Liver (tissue), 9 donors: ENCODE measurements around the gene B4GALNT3. TPM values are rescaled to one million over a fixed set of nuclear protein-coding genes. Genes with fewer than 3 reads are reported as not detected.

ENCODE experiments used
- DNase-seq: peaks from one replicate; pipeline ENCODE4 v3.0.0-alpha.2; 2017; ENCODE audit warnings: low spot score
- H3K27ac ChIP-seq, 2 donors: one replicate each; pipeline ENCODE4 v1.7.0; 2013; ENCODE audit warnings: inconsistent platforms in 2 of 2, low read length in 2 of 2, control low read depth in 1 of 2, low read depth in 1 of 2, mild to moderate bottlenecking in 1 of 2
- H3K27me3 ChIP-seq, 4 donors: one replicate each; pipeline versions ENCODE4 v1.6.1 to v1.7.0; 2013; ENCODE audit warnings: low read length in 3 of 4, inconsistent platforms in 1 of 4, mild to moderate bottlenecking in 1 of 4, moderate library complexity in 1 of 4; ENCODE audit not compliant: control insufficient read depth in 4 of 4, insufficient read depth in 4 of 4
- H3K36me3 ChIP-seq, 4 donors: one replicate each; pipeline versions ENCODE4 v1.6.1 to v1.7.0; 2013; ENCODE audit warnings: low read length in 3 of 4, mild to moderate bottlenecking in 3 of 4, low read depth in 1 of 4, moderate library complexity in 1 of 4; ENCODE audit not compliant: control insufficient read depth in 4 of 4, insufficient read depth in 3 of 4
- H3K4me1 ChIP-seq, 4 donors: one replicate each; pipeline versions ENCODE4 v1.6.1 to v1.7.0; 2013; ENCODE audit warnings: low read length in 3 of 4, mild to moderate bottlenecking in 3 of 4, moderate library complexity in 1 of 4; ENCODE audit not compliant: control insufficient read depth in 4 of 4, insufficient read depth in 4 of 4
- H3K4me3 ChIP-seq, 3 donors: one replicate each; pipeline versions ENCODE4 v1.6.1 to v1.7.0; 2013; ENCODE audit warnings: low read length in 3 of 3, control low read depth in 1 of 3, low read depth in 1 of 3, mild to moderate bottlenecking in 1 of 3
- H3K9ac ChIP-seq, 2 donors: one replicate each; pipeline ENCODE4 v1.7.0; 2013; ENCODE audit warnings: low read length in 2 of 2, mild to moderate bottlenecking in 2 of 2, moderate library complexity in 2 of 2, control low read depth in 1 of 2, low read depth in 1 of 2
- H3K9me3 ChIP-seq, 4 donors: one replicate each; pipeline versions ENCODE4 v1.6.1 to v1.7.0; 2013; ENCODE audit warnings: low read length in 3 of 4; ENCODE audit not compliant: control insufficient read depth in 4 of 4
- EGR1 ChIP-seq, 2 donors: IDR thresholded peaks; 2 replicates each; pipeline ENCODE4 v1.6.1; 2016 to 2018; ENCODE audit warnings: antibody characterized with exemption in 2 of 2, low read depth in 2 of 2
- FOXA1 ChIP-seq: IDR thresholded peaks from 2 replicates; pipeline ENCODE4 v1.6.1; 2016; ENCODE audit warnings: antibody characterized with exemption
- FOXA2 ChIP-seq: IDR thresholded peaks from 2 replicates; pipeline ENCODE4 v1.6.1; 2016; ENCODE audit warnings: antibody characterized with exemption
- GABPA ChIP-seq, 2 donors: IDR thresholded peaks in 1 of 2; conservative IDR thresholded peaks in 1 of 2; 2 replicates each; pipeline ENCODE4 v1.6.1; 2016; ENCODE audit warnings: antibody characterized with exemption in 2 of 2, mild to moderate bottlenecking in 1 of 2, moderate library complexity in 1 of 2
- HNF4A ChIP-seq, 2 donors: conservative IDR thresholded peaks; 2 replicates each; pipeline ENCODE4 v1.6.1; 2016; ENCODE audit warnings: antibody characterized with exemption in 2 of 2, mild to moderate bottlenecking in 2 of 2
- HNF4G ChIP-seq: IDR thresholded peaks from 2 replicates; pipeline ENCODE4 v1.6.1; 2016; ENCODE audit warnings: antibody characterized with exemption
- JUND ChIP-seq, 2 donors: IDR thresholded peaks; 2 replicates each; pipeline ENCODE4 v1.6.1; 2016; ENCODE audit warnings: antibody characterized with exemption in 2 of 2
- NR2F2 ChIP-seq: IDR thresholded peaks from 2 replicates; pipeline ENCODE4 v1.6.1; 2016; ENCODE audit warnings: antibody characterized with exemption
- RAD21 ChIP-seq, 2 donors: IDR thresholded peaks; 2 replicates each; pipeline ENCODE4 v1.6.1; 2016; ENCODE audit warnings: antibody characterized with exemption in 2 of 2, mild to moderate bottlenecking in 2 of 2
- RXRA ChIP-seq, 2 donors: IDR thresholded peaks; 2 replicates each; pipeline ENCODE4 v1.6.1; 2017 to 2018; ENCODE audit warnings: antibody characterized with exemption in 2 of 2, mild to moderate bottlenecking in 1 of 2
- SP1 ChIP-seq: IDR thresholded peaks from 2 replicates; pipeline ENCODE4 v1.6.1; 2018; ENCODE audit warnings: antibody characterized with exemption, mild to moderate bottlenecking
- TAF1 ChIP-seq: conservative IDR thresholded peaks from 2 replicates; pipeline ENCODE4 v1.6.1; 2016; ENCODE audit warnings: antibody characterized with exemption, mild to moderate bottlenecking
- YY1 ChIP-seq: IDR thresholded peaks from 2 replicates; pipeline ENCODE4 v1.6.1; 2016; ENCODE audit warnings: antibody characterized with exemption, mild to moderate bottlenecking
- WGBS: extraction: QIAGEN DNeasy Blood & Tissue Kit; methylation state at CpG from one replicate; pipeline ENCODE4 v1.1.7; 2013; 5-methylcytosine and 5-hydroxymethylcytosine counted together
- polyA plus RNA-seq, 2 donors: library from polyadenylated mRNA; stranded (reverse) in 1 of 2; unstranded in 1 of 2; fragments of 200-250 nt in 1 of 2; fragments of >200 nt in 1 of 2; fragmentation: Nextera tagmentation in 1 of 2; extraction: Ambion mirVana in 1 of 2; gene quantifications; one replicate each; pipeline versions ENCODE4 v1.2.1 to v1.2.3, GENCODE V29; 2013 to 2015
- total RNA-seq, 2 donors: library from RNA; depleted of rRNA; stranded (reverse); fragments of >200 nt; gene quantifications; one replicate each; pipeline ENCODE4 v1.2.3, GENCODE V29; 2014
- TF ChIP-seq, protein P1 (sequence below): IDR thresholded peaks from 2 replicates; pipeline ENCODE4 v1.6.1; 2016; ENCODE audit warnings: antibody characterized with exemption
- TF ChIP-seq, protein P2 (sequence below): IDR thresholded peaks from 2 replicates; pipeline ENCODE4 v1.6.1; 2016; ENCODE audit warnings: antibody characterized with exemption
- TF ChIP-seq, protein P3 (sequence below): IDR thresholded peaks from 2 replicates; pipeline ENCODE4 v1.6.1; 2016; ENCODE audit warnings: antibody characterized with exemption, mild to moderate bottlenecking
- TF ChIP-seq, protein P4 (sequence below): IDR thresholded peaks from 2 replicates; pipeline ENCODE4 v1.6.1; 2016; ENCODE audit warnings: antibody characterized with exemption
- TF ChIP-seq, protein P5 (sequence below): fragments of 150-350 bp; IDR thresholded peaks from 2 replicates; pipeline ENCODE4 v1.5.1; 2017; ENCODE audit warnings: improper control_type of control experiment, low read depth, low read length; ENCODE audit not compliant: missing input control
- donor health status: healthy.
- donor health status: healthy.
- donor health status: healthy.
- donor health status: healthy.
- donor health status: healthy.

The B4GALNT3 gene
- total and polyA plus RNA-seq, 4 donors: 0.09 to 0.25 (median 0.14) TPM; not detected in 1

DNA sequence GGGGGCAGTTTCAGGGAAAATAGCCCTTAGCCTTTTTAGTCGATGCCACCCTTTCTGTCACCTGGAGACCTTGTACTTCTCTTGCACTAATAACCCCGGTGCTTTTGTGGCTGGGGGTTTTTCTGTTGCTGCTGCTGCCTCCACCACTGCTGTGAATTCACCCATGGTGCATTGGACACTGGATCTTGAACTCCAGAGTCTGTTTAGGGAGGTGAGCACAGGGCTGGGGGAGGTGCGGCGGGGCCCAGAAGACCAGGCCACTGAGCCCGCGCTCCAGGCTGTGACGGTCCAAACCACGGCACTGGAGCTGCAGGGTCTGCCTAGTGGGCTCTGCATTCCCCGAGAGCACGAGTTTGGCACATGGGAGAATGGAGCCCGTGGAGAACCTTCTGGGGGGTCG lies 102.9 kb downstream of the B4GALNT3 start:
- H3K27ac ChIP-seq: no peak overlapping the region
- DNase-seq: no peak
- no peaks in the 10 kb centered on the region for H3K4me1 ChIP-seq
- no peaks in the 10 kb centered on the region for H3K36me3 ChIP-seq
- H3K9ac ChIP-seq: no peak overlapping the region
- WGBS: 86% methylated on average over 12 of the region's 12 CpGs
- H3K9me3 ChIP-seq: no peaks in the 10 kb centered on the region
- no peaks in the 10 kb centered on the region for H3K27me3 ChIP-seq
- H3K4me3 ChIP-seq: no peak overlapping the region
- no peak for TF ChIP-seq YY1
- TF ChIP-seq FOXA2: no peak
- TF ChIP-seq SP1: no peak
- TF ChIP-seq FOXA1: no peak
- TF ChIP-seq, protein P1, sequence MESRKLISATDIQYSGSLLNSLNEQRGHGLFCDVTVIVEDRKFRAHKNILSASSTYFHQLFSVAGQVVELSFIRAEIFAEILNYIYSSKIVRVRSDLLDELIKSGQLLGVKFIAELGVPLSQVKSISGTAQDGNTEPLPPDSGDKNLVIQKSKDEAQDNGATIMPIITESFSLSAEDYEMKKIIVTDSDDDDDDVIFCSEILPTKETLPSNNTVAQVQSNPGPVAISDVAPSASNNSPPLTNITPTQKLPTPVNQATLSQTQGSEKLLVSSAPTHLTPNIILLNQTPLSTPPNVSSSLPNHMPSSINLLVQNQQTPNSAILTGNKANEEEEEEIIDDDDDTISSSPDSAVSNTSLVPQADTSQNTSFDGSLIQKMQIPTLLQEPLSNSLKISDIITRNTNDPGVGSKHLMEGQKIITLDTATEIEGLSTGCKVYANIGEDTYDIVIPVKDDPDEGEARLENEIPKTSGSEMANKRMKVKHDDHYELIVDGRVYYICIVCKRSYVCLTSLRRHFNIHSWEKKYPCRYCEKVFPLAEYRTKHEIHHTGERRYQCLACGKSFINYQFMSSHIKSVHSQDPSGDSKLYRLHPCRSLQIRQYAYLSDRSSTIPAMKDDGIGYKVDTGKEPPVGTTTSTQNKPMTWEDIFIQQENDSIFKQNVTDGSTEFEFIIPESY: no peak
- TF ChIP-seq RXRA (IDR thresholded peaks at IDR 0.05): no peak
- TF ChIP-seq JUND (IDR thresholded peaks at IDR 0.05): no peak
- TF ChIP-seq, protein P2, sequence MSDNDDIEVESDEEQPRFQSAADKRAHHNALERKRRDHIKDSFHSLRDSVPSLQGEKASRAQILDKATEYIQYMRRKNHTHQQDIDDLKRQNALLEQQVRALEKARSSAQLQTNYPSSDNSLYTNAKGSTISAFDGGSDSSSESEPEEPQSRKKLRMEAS: no peak
- no peak for TF ChIP-seq TAF1
- no peak for TF ChIP-seq HNF4A (conservative IDR thresholded peaks at IDR 0.05)
- TF ChIP-seq, protein P3, sequence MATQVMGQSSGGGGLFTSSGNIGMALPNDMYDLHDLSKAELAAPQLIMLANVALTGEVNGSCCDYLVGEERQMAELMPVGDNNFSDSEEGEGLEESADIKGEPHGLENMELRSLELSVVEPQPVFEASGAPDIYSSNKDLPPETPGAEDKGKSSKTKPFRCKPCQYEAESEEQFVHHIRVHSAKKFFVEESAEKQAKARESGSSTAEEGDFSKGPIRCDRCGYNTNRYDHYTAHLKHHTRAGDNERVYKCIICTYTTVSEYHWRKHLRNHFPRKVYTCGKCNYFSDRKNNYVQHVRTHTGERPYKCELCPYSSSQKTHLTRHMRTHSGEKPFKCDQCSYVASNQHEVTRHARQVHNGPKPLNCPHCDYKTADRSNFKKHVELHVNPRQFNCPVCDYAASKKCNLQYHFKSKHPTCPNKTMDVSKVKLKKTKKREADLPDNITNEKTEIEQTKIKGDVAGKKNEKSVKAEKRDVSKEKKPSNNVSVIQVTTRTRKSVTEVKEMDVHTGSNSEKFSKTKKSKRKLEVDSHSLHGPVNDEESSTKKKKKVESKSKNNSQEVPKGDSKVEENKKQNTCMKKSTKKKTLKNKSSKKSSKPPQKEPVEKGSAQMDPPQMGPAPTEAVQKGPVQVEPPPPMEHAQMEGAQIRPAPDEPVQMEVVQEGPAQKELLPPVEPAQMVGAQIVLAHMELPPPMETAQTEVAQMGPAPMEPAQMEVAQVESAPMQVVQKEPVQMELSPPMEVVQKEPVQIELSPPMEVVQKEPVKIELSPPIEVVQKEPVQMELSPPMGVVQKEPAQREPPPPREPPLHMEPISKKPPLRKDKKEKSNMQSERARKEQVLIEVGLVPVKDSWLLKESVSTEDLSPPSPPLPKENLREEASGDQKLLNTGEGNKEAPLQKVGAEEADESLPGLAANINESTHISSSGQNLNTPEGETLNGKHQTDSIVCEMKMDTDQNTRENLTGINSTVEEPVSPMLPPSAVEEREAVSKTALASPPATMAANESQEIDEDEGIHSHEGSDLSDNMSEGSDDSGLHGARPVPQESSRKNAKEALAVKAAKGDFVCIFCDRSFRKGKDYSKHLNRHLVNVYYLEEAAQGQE: no peak
- no peak for TF ChIP-seq EGR1 (IDR thresholded peaks at IDR 0.05; ENCODE audit: low read depth in 2 of 2)
- no peak for TF ChIP-seq GABPA (IDR thresholded peaks at IDR 0.05 in 1 of 2, conservative IDR thresholded peaks at IDR 0.05 in 1 of 2)
- TF ChIP-seq, protein P4, sequence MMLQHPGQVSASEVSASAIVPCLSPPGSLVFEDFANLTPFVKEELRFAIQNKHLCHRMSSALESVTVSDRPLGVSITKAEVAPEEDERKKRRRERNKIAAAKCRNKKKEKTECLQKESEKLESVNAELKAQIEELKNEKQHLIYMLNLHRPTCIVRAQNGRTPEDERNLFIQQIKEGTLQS: no peak
- no peak for TF ChIP-seq RAD21 (IDR thresholded peaks at IDR 0.05)

DNA sequence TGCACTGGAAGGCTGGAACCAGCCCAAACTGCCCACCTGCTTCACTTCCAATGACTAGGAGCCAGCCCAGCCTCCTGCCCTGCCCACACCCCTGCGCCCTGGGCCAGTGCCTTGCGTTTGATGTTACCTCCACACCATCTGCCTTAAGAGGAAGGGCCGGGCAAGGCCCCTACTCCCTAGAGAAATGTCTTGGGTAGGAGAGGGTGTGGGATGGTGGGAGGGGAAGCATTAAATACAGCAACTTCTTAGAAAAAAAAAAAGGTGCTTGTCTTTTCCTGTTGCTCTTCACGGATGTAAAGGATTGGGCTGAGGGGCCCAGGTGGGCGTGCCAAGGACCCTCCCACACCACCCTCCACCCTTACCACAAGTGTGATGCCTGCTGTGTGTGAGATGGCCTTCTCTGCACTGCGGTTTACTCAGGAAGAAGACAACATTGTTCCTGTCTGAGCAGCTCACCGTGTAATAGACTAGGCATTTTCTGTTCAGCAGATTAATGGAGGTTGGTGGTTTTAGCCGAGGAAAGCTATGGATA lies 103.6 kb downstream of the B4GALNT3 start:
- no peaks in the 10 kb centered on the region for H3K9me3 ChIP-seq
- no peaks in the 10 kb centered on the region for H3K4me1 ChIP-seq
- H3K4me3 ChIP-seq: no peak overlapping the region
- no peak overlapping the region for H3K27ac ChIP-seq
- no peaks in the 10 kb centered on the region for H3K27me3 ChIP-seq
- no peak overlapping the region for H3K9ac ChIP-seq
- 72% methylated on average over 8 of the region's 8 CpGs for WGBS
- no peaks in the 10 kb centered on the region for H3K36me3 ChIP-seq
- no peak for TF ChIP-seq SP1
- TF ChIP-seq FOXA2: no peak
- no peak for TF ChIP-seq HNF4A (conservative IDR thresholded peaks at IDR 0.05)
- TF ChIP-seq TAF1: no peak
- no peak for TF ChIP-seq YY1
- no peak for TF ChIP-seq EGR1 (IDR thresholded peaks at IDR 0.05; ENCODE audit: low read depth in 2 of 2)
- TF ChIP-seq, protein P5, sequence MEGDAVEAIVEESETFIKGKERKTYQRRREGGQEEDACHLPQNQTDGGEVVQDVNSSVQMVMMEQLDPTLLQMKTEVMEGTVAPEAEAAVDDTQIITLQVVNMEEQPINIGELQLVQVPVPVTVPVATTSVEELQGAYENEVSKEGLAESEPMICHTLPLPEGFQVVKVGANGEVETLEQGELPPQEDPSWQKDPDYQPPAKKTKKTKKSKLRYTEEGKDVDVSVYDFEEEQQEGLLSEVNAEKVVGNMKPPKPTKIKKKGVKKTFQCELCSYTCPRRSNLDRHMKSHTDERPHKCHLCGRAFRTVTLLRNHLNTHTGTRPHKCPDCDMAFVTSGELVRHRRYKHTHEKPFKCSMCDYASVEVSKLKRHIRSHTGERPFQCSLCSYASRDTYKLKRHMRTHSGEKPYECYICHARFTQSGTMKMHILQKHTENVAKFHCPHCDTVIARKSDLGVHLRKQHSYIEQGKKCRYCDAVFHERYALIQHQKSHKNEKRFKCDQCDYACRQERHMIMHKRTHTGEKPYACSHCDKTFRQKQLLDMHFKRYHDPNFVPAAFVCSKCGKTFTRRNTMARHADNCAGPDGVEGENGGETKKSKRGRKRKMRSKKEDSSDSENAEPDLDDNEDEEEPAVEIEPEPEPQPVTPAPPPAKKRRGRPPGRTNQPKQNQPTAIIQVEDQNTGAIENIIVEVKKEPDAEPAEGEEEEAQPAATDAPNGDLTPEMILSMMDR: no peak
- no peak for TF ChIP-seq RXRA (IDR thresholded peaks at IDR 0.05)
- no peak for TF ChIP-seq GABPA (IDR thresholded peaks at IDR 0.05 in 1 of 2, conservative IDR thresholded peaks at IDR 0.05 in 1 of 2)
- no peak for TF ChIP-seq HNF4G
- TF ChIP-seq, protein P2: no peak
- no peak for TF ChIP-seq NR2F2
- TF ChIP-seq, protein P4: no peak
- no peak for DNase-seq
